Esophagus squamous epithelium (tissue), 5 donors: ENCODE measurements around the gene RUNX1. TPM values are rescaled to one million over a fixed set of nuclear protein-coding genes. Genes with fewer than 3 reads are reported as not detected.

Experiments
- DNase-seq: peaks from one replicate; lab custom pipeline; 2025; lab: John Stamatoyannopoulos, UW
- H3K27ac ChIP-seq, 4 donors: fragments of 200-600 bp; sonication (generic); one replicate each; pipeline ENCODE4 v1.5.1; 2016 to 2019; ENCODE audit warnings: mild to moderate bottlenecking in 1 of 4
- H3K27me3 ChIP-seq, 4 donors: fragments of 200-600 bp; sonication (generic); 1 replicate in 3 of 4; 2 replicates in 1 of 4; pipeline versions ENCODE4 v1.5.1 to v1.6.0; 2017 to 2021; ENCODE audit warnings: antibody characterized with exemption in 1 of 4
- H3K36me3 ChIP-seq, 3 donors: fragments of 200-600 bp; sonication (generic); one replicate each; pipeline ENCODE4 v1.5.1; 2016 to 2019
- H3K4me1 ChIP-seq, 3 donors: fragments of 200-600 bp; sonication (generic); one replicate each; pipeline ENCODE4 v1.5.1; 2017 to 2019
- H3K4me3 ChIP-seq, 4 donors: fragments of 200-600 bp; sonication (generic); 1 replicate in 3 of 4; 2 replicates in 1 of 4; pipeline ENCODE4 v1.5.1; 2016 to 2019; ENCODE audit warnings: mild to moderate bottlenecking in 2 of 4, moderate library complexity in 1 of 4
- H3K9me3 ChIP-seq, 3 donors: fragments of 200-600 bp; sonication (generic); one replicate each; pipeline ENCODE4 v1.5.1; 2016 to 2019
- CTCF ChIP-seq, 6 experiments: fragments of 450-650 bp in 4 of 6; fragments of 200-600 bp in 2 of 6; sonication (generic) in 2 of 6; IDR thresholded peaks; one replicate each; pipeline ENCODE4 v1.5.1; 2016 to 2019; ENCODE audit warnings: antibody characterized with exemption in 6 of 6, mild to moderate bottlenecking in 4 of 6, moderate library complexity in 4 of 6
- POLR2A ChIP-seq, 4 donors: fragments of 450-650 bp; IDR thresholded peaks; one replicate each; pipeline ENCODE4 v1.6.1; 2017; ENCODE audit warnings: antibody characterized with exemption in 4 of 4, mild to moderate bottlenecking in 4 of 4, moderate library complexity in 3 of 4
- WGBS, 2 donors: methylation state at CpG; one replicate each; pipeline ENCODE4 v1.1.5; 2018; 5-methylcytosine and 5-hydroxymethylcytosine counted together
- intact Hi-C: fragments of 100-400 bp; cut with DNase I; formaldehyde crosslinking; loops from one replicate; pipeline ENCODE4 v1.15.0; 2022
- total RNA-seq, 4 donors: library from RNA; depleted of rRNA; stranded (reverse); fragments of >200 nt; gene quantifications; one replicate each; pipeline ENCODE4 v1.1.0, GENCODE V29; 2016
- donor health status: DM: yes; HTN: yes; CAD: no.

The RUNX1 gene
- total RNA-seq, 4 donors from 2014 or later, result 8.2 to 25.4 (median 18.3) TPM

DNA sequence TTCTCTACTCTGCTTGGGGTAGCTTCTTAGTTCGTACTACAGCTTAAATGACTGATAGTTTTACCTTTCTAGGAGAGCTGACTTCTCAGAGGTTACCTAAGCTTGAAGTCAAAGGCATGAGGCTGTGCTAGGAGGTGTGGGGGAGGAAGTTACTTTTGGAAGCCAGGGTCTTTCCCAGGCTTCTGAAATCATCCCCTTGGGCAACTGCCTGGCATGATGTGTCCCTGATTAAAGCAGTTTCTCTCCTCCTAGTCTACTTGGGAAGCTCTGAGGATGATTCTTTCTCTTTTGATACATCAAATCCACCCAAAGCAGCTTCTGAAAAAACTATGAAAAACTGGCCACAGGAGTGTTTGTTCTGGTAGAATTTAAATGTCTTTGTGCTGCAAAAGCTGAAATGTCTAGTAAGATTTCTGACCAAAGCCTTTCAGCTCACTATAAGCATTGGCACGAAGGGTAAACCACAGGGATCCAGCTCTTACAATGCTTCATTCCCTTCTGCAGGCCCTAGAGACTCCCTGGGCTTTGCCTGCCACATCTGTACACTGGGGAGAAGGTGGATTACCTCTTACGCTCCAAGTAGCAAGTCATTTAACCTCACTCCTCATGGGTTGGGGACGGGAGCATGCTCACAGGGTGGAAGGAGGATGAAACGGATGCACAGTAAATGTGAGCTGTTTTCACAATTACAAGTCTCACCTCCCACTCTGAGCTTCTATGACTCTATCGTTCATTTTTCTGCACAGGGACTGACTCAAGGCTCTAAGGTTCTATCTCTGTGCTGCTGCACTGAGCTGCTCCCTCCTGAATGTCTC lies 59.6 kb downstream of the RUNX1 start:
- no peak for DNase-seq
- H3K36me3 ChIP-seq, result no peaks in the 10 kb centered on the region
- H3K27me3 ChIP-seq, result peaks cover 0 to 8% (median 0%) of the 10 kb centered on the region in 4 donors
- TF ChIP-seq POLR2A (IDR thresholded peaks at IDR 0.05) (no peak), CTCF (IDR thresholded peaks at IDR 0.05) (no peak)
- no peaks in the 10 kb centered on the region for H3K9me3 ChIP-seq
- WGBS, 2 donors, result 43 to 65% methylated on average over 6 of the region's 6 CpGs
- H3K4me1 ChIP-seq, result peaks cover 0 to 31% (median 0%) of the 10 kb centered on the region in 3 donors
- intact Hi-C loops, result no loop called here
- no peak overlapping the region for H3K27ac ChIP-seq
- no peak overlapping the region for H3K4me3 ChIP-seq

GRCh38 chr21:34988625-34989024 lies 60.5 kb downstream of the RUNX1 start:
- Histone ChIP-seq H3K4me3 (no peak overlapping the region), H3K4me1 (peaks cover 0 to 36% (median 0%) of the 10 kb centered on the region in 3 donors), H3K27me3 (peaks cover 0 to 8% (median 0%) of the 10 kb centered on the region in 4 donors), H3K27ac (no peak overlapping the region), H3K9me3 (no peaks in the 10 kb centered on the region), H3K36me3 (no peaks in the 10 kb centered on the region)
- DNase-seq, result no peak
- TF ChIP-seq POLR2A (IDR thresholded peaks at IDR 0.05) (no peak), CTCF (IDR thresholded peaks at IDR 0.05) (no peak)
- 100% methylated on average over 2 of the region's 2 CpGs for whole genome bisulfite sequencing, 2 donors
- intact Hi-C loops, result no loop called here

GRCh38 chr21:34988139-34988538 lies 61.0 kb downstream of the RUNX1 start:
- TF ChIP-seq CTCF (IDR thresholded peaks at IDR 0.05) (no peak), POLR2A (IDR thresholded peaks at IDR 0.05) (no peak)
- peaks cover 0 to 8% (median 0%) of the 10 kb centered on the region in 4 donors for H3K27me3 ChIP-seq
- peaks cover 0 to 39% (median 0%) of the 10 kb centered on the region in 3 donors for H3K4me1 ChIP-seq
- no peak for DNase-seq
- no peak overlapping the region for H3K27ac ChIP-seq
- intact Hi-C loops, result no loop called here
- no peak overlapping the region for H3K4me3 ChIP-seq
- H3K36me3 ChIP-seq, result no peaks in the 10 kb centered on the region
- H3K9me3 ChIP-seq, result no peaks in the 10 kb centered on the region
- WGBS, 2 donors, result 81 to 100% methylated on average over 2 to 6 of the region's 8 CpGs

GRCh38 chr21:34987501-34988072 lies 61.5 kb downstream of the RUNX1 start:
- peak overlapping the region in 2 of 4 donors; percentile 1 to 47 for H3K27ac ChIP-seq
- no peak overlapping the region for H3K4me3 ChIP-seq
- H3K36me3 ChIP-seq, result no peaks in the 10 kb centered on the region
- H3K9me3 ChIP-seq, result no peaks in the 10 kb centered on the region
- H3K27me3 ChIP-seq, result peaks cover 0 to 8% (median 0%) of the 10 kb centered on the region in 4 donors
- DNase-seq, result no peak
- peaks cover 0 to 40% (median 0%) of the 10 kb centered on the region in 3 donors for H3K4me1 ChIP-seq
- no peak for TF ChIP-seq CTCF (IDR thresholded peaks at IDR 0.05)
- TF ChIP-seq POLR2A (IDR thresholded peaks at IDR 0.05), result no peak
- intact Hi-C loops, result no loop called here
- WGBS, 2 donors, result 27 to 59% methylated on average over 5 of the region's 5 CpGs
